IPS-18a (cell line): Measurements from ENCODE around the gene GRM8.

Experiments used
- H3K27ac ChIP-seq: one replicate; pipeline ENCODE4 v1.5.1; 2013; ENCODE audit warnings: low read length
- H3K27me3 ChIP-seq: one replicate; pipeline ENCODE4 v1.6.1; 2013; ENCODE audit warnings: mild to moderate bottlenecking, low read length; ENCODE audit not compliant: control insufficient read depth, insufficient read depth
- H3K36me3 ChIP-seq: one replicate; pipeline ENCODE4 v1.6.1; 2013; ENCODE audit warnings: low read depth, low read length; ENCODE audit not compliant: control insufficient read depth
- H3K4me1 ChIP-seq: one replicate; pipeline ENCODE4 v1.6.1; 2013; ENCODE audit warnings: low read depth, low read length; ENCODE audit not compliant: control insufficient read depth
- H3K4me3 ChIP-seq: one replicate; pipeline ENCODE4 v1.5.1; 2013; ENCODE audit warnings: low read length
- H3K9ac ChIP-seq: one replicate; pipeline ENCODE4 v1.6.1; 2013; ENCODE audit warnings: mild to moderate bottlenecking, low read length, moderate library complexity
- H3K9me3 ChIP-seq: one replicate; pipeline ENCODE4 v1.6.1; 2013; ENCODE audit warnings: low read depth, low read length; ENCODE audit not compliant: control insufficient read depth

The GRM8 gene

GRCh38 chr7:126803060-126803665, 449.6 kb downstream of the GRM8 start:
- no peak overlapping the region for H3K4me3 ChIP-seq
- H3K36me3 ChIP-seq = no peaks in the 10 kb centered on the region
- H3K27me3 ChIP-seq = no peaks in the 10 kb centered on the region
- no peaks in the 10 kb centered on the region for H3K9me3 ChIP-seq
- H3K4me1 ChIP-seq = peaks cover 7% of the 10 kb centered on the region
- no peak overlapping the region for H3K9ac ChIP-seq
- no peak overlapping the region for H3K27ac ChIP-seq

- no peaks in the 10 kb centered on the region for H3K9me3 ChIP-seq
- no peak overlapping the region for H3K27ac ChIP-seq
- no peaks in the 10 kb centered on the region for H3K27me3 ChIP-seq
- no peaks in the 10 kb centered on the region for H3K36me3 ChIP-seq
- peaks cover 7% of the 10 kb centered on the region for H3K4me1 ChIP-seq
- H3K9ac ChIP-seq = no peak overlapping the region
- no peak overlapping the region for H3K4me3 ChIP-seq
Observed at GRCh38 chr7:126801733-126802132, 451.0 kb downstream of the GRM8 start.

- Histone ChIP-seq H3K9ac (no peak overlapping the region), H3K4me3 (no peak overlapping the region), H3K9me3 (no peaks in the 10 kb centered on the region), H3K27me3 (no peaks in the 10 kb centered on the region), H3K27ac (no peak overlapping the region), H3K36me3 (no peaks in the 10 kb centered on the region), H3K4me1 (no peaks in the 10 kb centered on the region)
Observed at GRCh38 chr7:126799541-126799940, 453.2 kb downstream of the GRM8 start.

GRCh38 chr7:126792521-126792920, 460.2 kb downstream of the GRM8 start:
- H3K9me3 ChIP-seq = no peaks in the 10 kb centered on the region

GRCh38 chr7:126791306-126791705, 461.4 kb downstream of the GRM8 start:
- H3K36me3 ChIP-seq = no peaks in the 10 kb centered on the region
- no peaks in the 10 kb centered on the region for H3K4me1 ChIP-seq
- no peak overlapping the region for H3K9ac ChIP-seq
- no peaks in the 10 kb centered on the region for H3K27me3 ChIP-seq
- H3K27ac ChIP-seq = no peak overlapping the region
- no peaks in the 10 kb centered on the region for H3K9me3 ChIP-seq
- H3K4me3 ChIP-seq = no peak overlapping the region

More at GRCh38 chr7:126792521-126792920, 460.2 kb downstream of the GRM8 start:
- Histone ChIP-seq H3K27me3 (no peaks in the 10 kb centered on the region), H3K9ac (no peak overlapping the region), H3K36me3 (no peaks in the 10 kb centered on the region), H3K27ac (no peak overlapping the region), H3K4me3 (no peak overlapping the region), H3K4me1 (no peaks in the 10 kb centered on the region)

GRCh38 chr7:126790763-126791162, 462.0 kb downstream of the GRM8 start:
- Histone ChIP-seq H3K4me3 (no peak overlapping the region), H3K36me3 (no peaks in the 10 kb centered on the region), H3K27me3 (no peaks in the 10 kb centered on the region), H3K27ac (no peak overlapping the region), H3K9me3 (no peaks in the 10 kb centered on the region), H3K4me1 (no peaks in the 10 kb centered on the region), H3K9ac (no peak overlapping the region)

GRCh38 chr7:126783613-126784012, 469.1 kb downstream of the GRM8 start:
- no peaks in the 10 kb centered on the region for H3K27me3 ChIP-seq
- H3K27ac ChIP-seq = no peak overlapping the region
- H3K4me1 ChIP-seq = no peaks in the 10 kb centered on the region
- no peaks in the 10 kb centered on the region for H3K36me3 ChIP-seq
- H3K4me3 ChIP-seq = no peak overlapping the region
- H3K9me3 ChIP-seq = no peaks in the 10 kb centered on the region
- H3K9ac ChIP-seq = no peak overlapping the region

GRCh38 chr7:126780993-126781392, 471.7 kb downstream of the GRM8 start:
- no peak overlapping the region for H3K27ac ChIP-seq
- H3K9me3 ChIP-seq = no peaks in the 10 kb centered on the region
- no peak overlapping the region for H3K4me3 ChIP-seq
- H3K4me1 ChIP-seq = peaks cover 13% of the 10 kb centered on the region
- H3K27me3 ChIP-seq = no peaks in the 10 kb centered on the region
- H3K9ac ChIP-seq = no peak overlapping the region
- H3K36me3 ChIP-seq = no peaks in the 10 kb centered on the region

GRCh38 chr7:126778101-126778500, 474.6 kb downstream of the GRM8 start:
- Histone ChIP-seq H3K9me3 (no peaks in the 10 kb centered on the region), H3K4me1 (peaks cover 13% of the 10 kb centered on the region), H3K27me3 (no peaks in the 10 kb centered on the region), H3K36me3 (no peaks in the 10 kb centered on the region), H3K27ac (no peak overlapping the region), H3K4me3 (no peak overlapping the region), H3K9ac (no peak overlapping the region)

GRCh38 chr7:126776498-126776897, 476.2 kb downstream of the GRM8 start:
- Histone ChIP-seq H3K27me3 (no peaks in the 10 kb centered on the region), H3K4me3 (no peak overlapping the region), H3K4me1 (peaks cover 13% of the 10 kb centered on the region), H3K27ac (no peak overlapping the region), H3K36me3 (no peaks in the 10 kb centered on the region), H3K9me3 (no peaks in the 10 kb centered on the region), H3K9ac (no peak overlapping the region)

- H3K4me1 ChIP-seq = peaks cover 13% of the 10 kb centered on the region
- no peaks in the 10 kb centered on the region for H3K9me3 ChIP-seq
- no peaks in the 10 kb centered on the region for H3K36me3 ChIP-seq
- H3K27ac ChIP-seq = no peak overlapping the region
- H3K27me3 ChIP-seq = no peaks in the 10 kb centered on the region
- H3K4me3 ChIP-seq = no peak overlapping the region
- no peak overlapping the region for H3K9ac ChIP-seq
Observed at GRCh38 chr7:126774077-126774476, 478.7 kb downstream of the GRM8 start.

- Histone ChIP-seq H3K4me3 (no peak overlapping the region), H3K27ac (no peak overlapping the region), H3K9me3 (no peaks in the 10 kb centered on the region), H3K27me3 (no peaks in the 10 kb centered on the region), H3K4me1 (no peaks in the 10 kb centered on the region), H3K36me3 (no peaks in the 10 kb centered on the region), H3K9ac (no peak overlapping the region)
Observed at GRCh38 chr7:126768836-126769235, 483.9 kb downstream of the GRM8 start.
